ENCODE results near the gene PSTPIP1.

PSTPIP1 gene

GRCh38 chr15:77034695-77035489 is 40.0 kb downstream of the PSTPIP1 start:
- H3K79me2 ChIP-seq (ENCODE audit: control insufficient read depth, insufficient read depth, low read length, unreplicated experiment): no peaks in the 10 kb centered on the region
- H3K4me3 ChIP-seq (ENCODE audit: low read depth, low read length): no peak overlapping the region
- no peak overlapping the region for H3K27ac ChIP-seq (ENCODE audit: low read depth, low read length)
- H2AFZ ChIP-seq (ENCODE audit: low read length, unreplicated experiment): no peak overlapping the region
- H3K4me1 ChIP-seq (ENCODE audit: control insufficient read depth, insufficient read depth, low read length, unreplicated experiment): no peaks in the 10 kb centered on the region
- no peaks in the 10 kb centered on the region for H3K27me3 ChIP-seq (ENCODE audit: insufficient read depth, low read length)
- H3K36me3 ChIP-seq (ENCODE audit: insufficient read depth, low read length): no peaks in the 10 kb centered on the region

DNA sequence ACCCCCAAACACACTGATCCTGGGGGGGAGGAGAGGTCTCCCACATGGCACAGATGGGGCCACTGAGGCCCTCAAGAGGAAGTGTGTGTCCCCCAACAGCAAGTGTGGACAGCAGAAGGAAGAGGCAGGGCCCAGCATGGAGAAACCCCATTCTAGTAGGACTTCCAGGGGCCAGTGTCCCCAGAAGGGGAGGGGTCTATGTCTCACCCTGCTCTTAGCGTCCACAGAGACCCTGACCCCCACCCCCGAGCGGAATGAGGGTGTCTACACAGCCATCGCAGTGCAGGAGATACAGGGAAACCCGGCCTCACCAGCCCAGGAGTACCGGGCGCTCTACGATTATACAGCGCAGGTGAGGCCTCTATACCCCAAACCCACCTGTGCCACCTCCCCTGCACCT is 40.7 kb downstream of the PSTPIP1 start:
- H3K27me3 ChIP-seq (ENCODE audit: insufficient read depth, low read length): no peaks in the 10 kb centered on the region
- no peak overlapping the region for H3K4me3 ChIP-seq (ENCODE audit: low read depth, low read length)
- no peaks in the 10 kb centered on the region for H3K79me2 ChIP-seq (ENCODE audit: control insufficient read depth, insufficient read depth, low read length, unreplicated experiment)
- H3K27ac ChIP-seq (ENCODE audit: low read depth, low read length): no peak overlapping the region
- H3K4me1 ChIP-seq (ENCODE audit: control insufficient read depth, insufficient read depth, low read length, unreplicated experiment): no peaks in the 10 kb centered on the region
- no peak overlapping the region for H2AFZ ChIP-seq (ENCODE audit: low read length, unreplicated experiment)
- H3K36me3 ChIP-seq (ENCODE audit: insufficient read depth, low read length): no peaks in the 10 kb centered on the region

DNA sequence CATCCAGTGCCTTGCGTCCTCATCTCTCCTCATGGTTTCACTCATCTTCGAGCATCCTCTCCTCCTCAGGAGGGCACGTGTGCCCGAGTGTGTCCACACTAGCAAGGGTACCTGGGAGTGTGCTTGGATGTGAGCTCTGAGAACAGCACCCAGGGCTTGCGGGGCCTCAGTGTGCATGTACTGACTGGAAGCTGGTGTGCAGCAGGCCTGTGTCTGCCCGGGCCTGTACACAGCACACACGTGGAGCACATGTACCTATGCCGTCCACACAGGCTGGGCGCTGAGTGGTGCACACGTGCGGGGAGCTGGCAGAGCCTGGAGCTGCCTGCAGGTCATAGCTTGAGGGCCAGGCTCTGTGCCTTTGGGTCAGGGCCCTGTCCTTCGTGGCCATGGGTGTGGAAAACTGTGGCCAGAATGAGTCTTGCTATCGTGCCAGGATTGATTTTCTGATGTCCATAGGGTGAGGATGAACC is 41.1 kb downstream of the PSTPIP1 start:
- Histone ChIP-seq H3K36me3 (ENCODE audit: insufficient read depth, low read length) (no peaks in the 10 kb centered on the region), H3K4me1 (ENCODE audit: control insufficient read depth, insufficient read depth, low read length, unreplicated experiment) (no peaks in the 10 kb centered on the region), H3K79me2 (ENCODE audit: control insufficient read depth, insufficient read depth, low read length, unreplicated experiment) (no peaks in the 10 kb centered on the region), H3K4me3 (ENCODE audit: low read depth, low read length) (no peak overlapping the region), H3K27ac (ENCODE audit: low read depth, low read length) (no peak overlapping the region), H3K27me3 (ENCODE audit: insufficient read depth, low read length) (no peaks in the 10 kb centered on the region), H2AFZ (ENCODE audit: low read length, unreplicated experiment) (no peak overlapping the region)

DNA sequence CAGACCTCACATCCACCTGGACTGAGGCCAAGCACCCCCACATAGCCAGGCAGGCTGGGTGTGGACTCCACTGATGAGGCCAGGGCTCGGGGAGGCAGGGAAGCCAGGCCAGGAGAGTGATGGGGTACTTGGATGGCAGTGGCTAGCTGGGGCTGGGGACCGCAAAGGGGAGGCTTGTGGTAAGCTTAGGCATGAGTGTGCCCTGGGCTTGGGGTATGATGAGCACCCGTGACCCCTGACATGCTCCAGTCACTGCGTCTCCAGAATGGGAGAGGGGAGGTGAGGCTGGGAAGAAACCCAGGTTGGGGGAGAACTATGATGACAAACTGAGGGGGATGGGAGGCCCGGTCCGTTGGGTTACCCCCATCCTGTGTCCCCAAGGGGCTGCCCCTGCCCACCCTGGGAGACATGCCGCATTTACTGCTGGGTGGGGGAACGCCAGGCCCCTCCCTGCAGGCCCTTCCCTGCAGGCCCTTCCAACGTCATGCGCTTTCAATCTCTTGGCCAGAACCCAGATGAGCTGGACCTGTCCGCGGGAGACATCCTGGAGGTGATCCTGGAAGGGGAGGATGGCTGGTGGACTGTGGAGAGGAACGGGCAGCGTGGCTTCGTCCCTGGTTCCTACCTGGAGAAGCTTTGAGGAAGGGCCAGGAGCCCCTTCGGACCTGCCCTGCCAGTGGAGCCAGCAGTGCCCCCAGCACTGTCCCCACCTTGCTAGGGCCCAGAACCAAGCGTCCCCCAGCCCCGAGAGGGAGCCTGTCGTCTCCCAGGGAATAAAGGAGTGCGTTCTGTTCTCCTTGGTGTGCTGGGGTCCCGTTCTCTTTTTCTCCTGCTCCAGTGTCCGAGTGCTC is 41.8 kb downstream of the PSTPIP1 start:
- H3K4me1 ChIP-seq (ENCODE audit: control insufficient read depth, insufficient read depth, low read length, unreplicated experiment): no peaks in the 10 kb centered on the region
- no peak overlapping the region for H2AFZ ChIP-seq (ENCODE audit: low read length, unreplicated experiment)
- H3K79me2 ChIP-seq (ENCODE audit: control insufficient read depth, insufficient read depth, low read length, unreplicated experiment): no peaks in the 10 kb centered on the region
- H3K36me3 ChIP-seq (ENCODE audit: insufficient read depth, low read length): no peaks in the 10 kb centered on the region
- H3K27ac ChIP-seq (ENCODE audit: low read depth, low read length): no peak overlapping the region
- H3K27me3 ChIP-seq (ENCODE audit: insufficient read depth, low read length): no peaks in the 10 kb centered on the region
- H3K4me3 ChIP-seq (ENCODE audit: low read depth, low read length): no peak overlapping the region

DNA sequence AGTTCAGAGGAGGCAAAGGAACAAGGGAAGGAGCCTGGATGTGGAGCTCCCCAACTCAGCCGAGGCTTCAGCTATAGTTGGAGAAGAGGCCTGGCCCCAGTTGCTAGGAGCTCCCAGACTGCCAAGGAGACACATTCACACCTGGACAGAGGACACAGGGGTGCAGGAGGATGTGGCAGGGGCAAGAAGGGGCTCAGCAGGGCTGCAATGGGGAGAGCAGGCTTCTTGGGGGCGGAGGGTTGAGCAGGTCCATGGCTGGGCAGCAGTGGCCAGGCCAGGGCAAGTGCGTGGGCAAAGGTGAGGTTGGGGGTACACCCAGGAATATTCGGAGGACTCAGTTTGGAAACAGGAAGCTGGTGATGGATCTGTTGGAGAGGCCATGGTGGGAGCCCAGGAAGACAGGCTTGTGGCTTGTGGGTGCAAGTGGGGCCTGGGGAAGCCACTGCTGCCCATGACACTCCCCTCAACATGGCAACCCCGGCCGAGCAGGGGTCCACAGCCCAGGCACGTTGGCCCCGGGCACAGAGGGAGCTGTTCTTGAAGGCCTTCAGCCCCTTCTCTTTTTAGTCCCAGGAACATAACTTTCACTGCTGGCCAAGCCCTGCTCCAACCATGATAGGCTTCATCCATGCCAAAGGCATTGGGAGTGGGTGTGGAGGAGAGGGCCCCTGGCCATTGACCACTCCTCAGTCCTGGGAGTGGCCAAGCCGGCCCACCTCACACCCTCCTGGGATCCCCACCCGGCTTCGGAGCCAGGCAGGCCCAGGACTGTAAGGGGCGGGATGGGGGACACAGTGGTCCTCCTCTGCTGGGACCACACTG is 42.7 kb downstream of the PSTPIP1 start:
- H3K27ac ChIP-seq (ENCODE audit: low read depth, low read length): no peak overlapping the region
- no peak overlapping the region for H2AFZ ChIP-seq (ENCODE audit: low read length, unreplicated experiment)
- no peaks in the 10 kb centered on the region for H3K4me1 ChIP-seq (ENCODE audit: control insufficient read depth, insufficient read depth, low read length, unreplicated experiment)
- no peaks in the 10 kb centered on the region for H3K79me2 ChIP-seq (ENCODE audit: control insufficient read depth, insufficient read depth, low read length, unreplicated experiment)
- no peaks in the 10 kb centered on the region for H3K36me3 ChIP-seq (ENCODE audit: insufficient read depth, low read length)
- no peak overlapping the region for H3K4me3 ChIP-seq (ENCODE audit: low read depth, low read length)
- H3K27me3 ChIP-seq (ENCODE audit: insufficient read depth, low read length): no peaks in the 10 kb centered on the region

- H3K27ac ChIP-seq (ENCODE audit: low read depth, low read length): no peak overlapping the region
- H3K4me1 ChIP-seq (ENCODE audit: control insufficient read depth, insufficient read depth, low read length, unreplicated experiment): no peaks in the 10 kb centered on the region
- no peaks in the 10 kb centered on the region for H3K36me3 ChIP-seq (ENCODE audit: insufficient read depth, low read length)
- no peaks in the 10 kb centered on the region for H3K27me3 ChIP-seq (ENCODE audit: insufficient read depth, low read length)
- no peaks in the 10 kb centered on the region for H3K79me2 ChIP-seq (ENCODE audit: control insufficient read depth, insufficient read depth, low read length, unreplicated experiment)
- H3K4me3 ChIP-seq (ENCODE audit: low read depth, low read length): no peak overlapping the region
- H2AFZ ChIP-seq (ENCODE audit: low read length, unreplicated experiment): no peak overlapping the region
Observed at GRCh38 chr15:77038312-77039216, 43.6 kb downstream of the PSTPIP1 start.

GRCh38 chr15:77039217-77039533 is 44.2 kb downstream of the PSTPIP1 start:
- H3K27ac ChIP-seq (ENCODE audit: low read depth, low read length): no peak overlapping the region
- H3K27me3 ChIP-seq (ENCODE audit: insufficient read depth, low read length): no peaks in the 10 kb centered on the region
- H3K36me3 ChIP-seq (ENCODE audit: insufficient read depth, low read length): no peaks in the 10 kb centered on the region
- no peak overlapping the region for H3K4me3 ChIP-seq (ENCODE audit: low read depth, low read length)
- H3K4me1 ChIP-seq (ENCODE audit: control insufficient read depth, insufficient read depth, low read length, unreplicated experiment): no peaks in the 10 kb centered on the region
- H3K79me2 ChIP-seq (ENCODE audit: control insufficient read depth, insufficient read depth, low read length, unreplicated experiment): no peaks in the 10 kb centered on the region
- no peak overlapping the region for H2AFZ ChIP-seq (ENCODE audit: low read length, unreplicated experiment)

DNA sequence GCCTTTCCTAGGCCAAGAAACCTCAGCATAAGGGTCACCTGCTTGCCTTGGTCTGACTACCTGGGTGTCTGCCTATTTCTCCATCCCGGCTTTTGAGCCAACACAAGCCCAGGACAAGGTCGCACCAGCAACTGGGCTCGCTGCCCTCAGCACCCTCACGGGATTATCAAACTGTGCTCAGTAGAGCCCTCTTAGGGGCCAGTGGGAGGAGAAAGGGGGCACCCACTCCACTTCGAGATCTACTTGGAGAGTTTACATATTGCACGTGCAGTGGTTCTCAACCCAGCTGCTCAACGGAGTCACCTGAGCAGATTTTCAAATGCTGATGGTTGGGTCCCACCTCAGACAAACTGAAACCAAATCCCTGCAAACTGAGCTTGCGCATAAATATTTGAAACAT is 44.9 kb downstream of the PSTPIP1 start:
- Histone ChIP-seq H3K4me1 (ENCODE audit: control insufficient read depth, insufficient read depth, low read length, unreplicated experiment) (peaks cover 3% of the 10 kb centered on the region), H3K79me2 (ENCODE audit: control insufficient read depth, insufficient read depth, low read length, unreplicated experiment) (no peaks in the 10 kb centered on the region), H3K27ac (ENCODE audit: low read depth, low read length) (no peak overlapping the region), H2AFZ (ENCODE audit: low read length, unreplicated experiment) (no peak overlapping the region), H3K36me3 (ENCODE audit: insufficient read depth, low read length) (no peaks in the 10 kb centered on the region), H3K27me3 (ENCODE audit: insufficient read depth, low read length) (no peaks in the 10 kb centered on the region), H3K4me3 (ENCODE audit: low read depth, low read length) (no peak overlapping the region)

DNA sequence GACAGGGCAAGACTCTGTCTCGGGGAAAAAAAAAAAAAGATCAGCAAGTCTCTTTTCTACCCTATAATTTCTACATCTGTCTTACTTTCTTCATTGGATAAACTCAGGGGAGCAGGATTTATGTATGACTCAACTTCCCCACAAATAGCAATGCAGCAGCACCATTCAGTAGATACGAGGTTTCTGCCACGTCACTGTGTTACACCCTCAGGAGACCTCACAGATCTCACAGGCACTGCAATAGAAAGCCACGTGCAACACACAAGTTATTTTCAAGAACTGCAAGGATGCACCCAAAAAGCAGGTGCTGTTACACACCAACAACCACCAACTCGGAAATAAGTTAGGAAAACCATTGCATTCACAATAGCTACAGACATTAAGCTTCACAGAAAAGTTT is 45.7 kb downstream of the PSTPIP1 start:
- Histone ChIP-seq H3K36me3 (ENCODE audit: insufficient read depth, low read length) (no peaks in the 10 kb centered on the region), H3K27ac (ENCODE audit: low read depth, low read length) (peak overlapping the region; percentile 50), H2AFZ (ENCODE audit: low read length, unreplicated experiment) (no peak overlapping the region), H3K79me2 (ENCODE audit: control insufficient read depth, insufficient read depth, low read length, unreplicated experiment) (no peaks in the 10 kb centered on the region), H3K4me1 (ENCODE audit: control insufficient read depth, insufficient read depth, low read length, unreplicated experiment) (peaks cover 4% of the 10 kb centered on the region), H3K4me3 (ENCODE audit: low read depth, low read length) (no peak overlapping the region), H3K27me3 (ENCODE audit: insufficient read depth, low read length) (no peaks in the 10 kb centered on the region)

Data from ACC112 (cell line).